ENCODE measurements around the gene MPV17. TPM values are rescaled to one million over a fixed set of nuclear protein-coding genes. Genes with fewer than 3 reads are reported as not detected.
"Not testable (repeated sequence)": the region's sequence is repeated elsewhere in the genome, so short reads cannot be mapped to it uniquely, and the experiment has no call there.

Gene MPV17
- total and polyA plus RNA-seq, 4 donors: 46.6 to 132 (median 116) TPM

- WGBS (ENCODE audit: insufficient coverage): 86% methylated on average over 5 of the region's 5 CpGs
- Histone ChIP-seq H3K27me3 (ENCODE audit: control insufficient read depth, insufficient read depth, low read length) (no peaks in the 10 kb centered on the region), H3K4me3 (ENCODE audit: low read depth, low read length) (no peak overlapping the region), H3K27ac (ENCODE audit: low read depth, low read length) (no peak overlapping the region), H3K36me3 (ENCODE audit: control insufficient read depth, insufficient read depth, low read length) (peaks cover 42% of the 10 kb centered on the region), H3K4me1 (ENCODE audit: control insufficient read depth, insufficient read depth, low read length) (peaks cover 10% of the 10 kb centered on the region), H3K9me3 (ENCODE audit: control insufficient read depth, insufficient read depth, low read length) (no peaks in the 10 kb centered on the region)
- DNase-seq (ENCODE audit: low read depth in 4 of 6, low spot score in 6 of 6): no peak
Measured at GRCh38 chr2:27324720-27325119, 1.8 kb upstream of the MPV17 start.

- Histone ChIP-seq H3K4me1 (ENCODE audit: control insufficient read depth, insufficient read depth, low read length) (peaks cover 10% of the 10 kb centered on the region), H3K27ac (ENCODE audit: low read depth, low read length) (peak overlapping the region; percentile 98), H3K9me3 (ENCODE audit: control insufficient read depth, insufficient read depth, low read length) (no peaks in the 10 kb centered on the region), H3K27me3 (ENCODE audit: control insufficient read depth, insufficient read depth, low read length) (no peaks in the 10 kb centered on the region), H3K4me3 (ENCODE audit: low read depth, low read length) (peak overlapping the region; percentile 99), H3K36me3 (ENCODE audit: control insufficient read depth, insufficient read depth, low read length) (peaks cover 36% of the 10 kb centered on the region)
- WGBS (ENCODE audit: insufficient coverage): 24% methylated on average over 3 of the region's 5 CpGs
- DNase-seq (ENCODE audit: low read depth in 4 of 6, low spot score in 6 of 6): no peak
Measured at GRCh38 chr2:27323596-27324285, 844 bp upstream of the MPV17 start.

- H3K4me3 ChIP-seq (ENCODE audit: low read depth, low read length): peak overlapping the region; percentile 99
- peaks cover 23% of the 10 kb centered on the region for H3K36me3 ChIP-seq (ENCODE audit: control insufficient read depth, insufficient read depth, low read length)
- no peaks in the 10 kb centered on the region for H3K27me3 ChIP-seq (ENCODE audit: control insufficient read depth, insufficient read depth, low read length)
- H3K27ac ChIP-seq (ENCODE audit: low read depth, low read length): peak overlapping the region; percentile 98
- H3K9me3 ChIP-seq (ENCODE audit: control insufficient read depth, insufficient read depth, low read length): no peaks in the 10 kb centered on the region
- DNase-seq (ENCODE audit: low read depth in 4 of 6, low spot score in 6 of 6): no peak
- WGBS (ENCODE audit: insufficient coverage): 10% methylated on average over 5 of the region's 10 CpGs
- H3K4me1 ChIP-seq (ENCODE audit: control insufficient read depth, insufficient read depth, low read length): peaks cover 10% of the 10 kb centered on the region
Measured at GRCh38 chr2:27322301-27322765, 564 bp downstream of the MPV17 start.

GRCh38 chr2:27320958-27321543 lies 1.8 kb downstream of the MPV17 start:
- peaks cover 10% of the 10 kb centered on the region for H3K4me1 ChIP-seq (ENCODE audit: control insufficient read depth, insufficient read depth, low read length)
- H3K9me3 ChIP-seq (ENCODE audit: control insufficient read depth, insufficient read depth, low read length): no peaks in the 10 kb centered on the region
- no peak for DNase-seq (ENCODE audit: low read depth in 4 of 6, low spot score in 6 of 6)
- no peaks in the 10 kb centered on the region for H3K27me3 ChIP-seq (ENCODE audit: control insufficient read depth, insufficient read depth, low read length)
- H3K4me3 ChIP-seq (ENCODE audit: low read depth, low read length): no peak overlapping the region
- peaks cover 18% of the 10 kb centered on the region for H3K36me3 ChIP-seq (ENCODE audit: control insufficient read depth, insufficient read depth, low read length)
- WGBS (ENCODE audit: insufficient coverage): 77% methylated on average over 8 of the region's 8 CpGs
- H3K27ac ChIP-seq (ENCODE audit: low read depth, low read length): no peak overlapping the region

GRCh38 chr2:27319839-27320238 lies 3.1 kb downstream of the MPV17 start:
- H3K4me3 ChIP-seq (ENCODE audit: low read depth, low read length); H3K9me3 ChIP-seq (ENCODE audit: control insufficient read depth, insufficient read depth, low read length); H3K27me3 ChIP-seq (ENCODE audit: control insufficient read depth, insufficient read depth, low read length); H3K4me1 ChIP-seq (ENCODE audit: control insufficient read depth, insufficient read depth, low read length); H3K27ac ChIP-seq (ENCODE audit: low read depth, low read length); DNase-seq (ENCODE audit: low read depth in 4 of 6, low spot score in 6 of 6): not testable (repeated sequence)
- WGBS (ENCODE audit: insufficient coverage): 98% methylated on average over 12 of the region's 15 CpGs
- peaks cover 18% of the 10 kb centered on the region for H3K36me3 ChIP-seq (ENCODE audit: control insufficient read depth, insufficient read depth, low read length)

- Histone ChIP-seq H3K4me1 (ENCODE audit: control insufficient read depth, insufficient read depth, low read length) (no peaks in the 10 kb centered on the region), H3K4me3 (ENCODE audit: low read depth, low read length) (no peak overlapping the region), H3K27ac (ENCODE audit: low read depth, low read length) (no peak overlapping the region), H3K9me3 (ENCODE audit: control insufficient read depth, insufficient read depth, low read length) (no peaks in the 10 kb centered on the region), H3K36me3 (ENCODE audit: control insufficient read depth, insufficient read depth, low read length) (peaks cover 26% of the 10 kb centered on the region), H3K27me3 (ENCODE audit: control insufficient read depth, insufficient read depth, low read length) (no peaks in the 10 kb centered on the region)
- 81% methylated on average over 11 of the region's 12 CpGs for WGBS (ENCODE audit: insufficient coverage)
- DNase-seq (ENCODE audit: low read depth in 4 of 6, low spot score in 6 of 6): peak in 1 of 6 donors; percentile 26
Measured at GRCh38 chr2:27316655-27317412, 6.1 kb downstream of the MPV17 start.

- Histone ChIP-seq H3K4me1 (ENCODE audit: control insufficient read depth, insufficient read depth, low read length) (no peaks in the 10 kb centered on the region), H3K27ac (ENCODE audit: low read depth, low read length) (no peak overlapping the region), H3K4me3 (ENCODE audit: low read depth, low read length) (no peak overlapping the region), H3K27me3 (ENCODE audit: control insufficient read depth, insufficient read depth, low read length) (no peaks in the 10 kb centered on the region), H3K36me3 (ENCODE audit: control insufficient read depth, insufficient read depth, low read length) (peaks cover 34% of the 10 kb centered on the region), H3K9me3 (ENCODE audit: control insufficient read depth, insufficient read depth, low read length) (no peaks in the 10 kb centered on the region)
- WGBS (ENCODE audit: insufficient coverage): 71% methylated on average over 4 of the region's 8 CpGs
- no peak for DNase-seq (ENCODE audit: low read depth in 4 of 6, low spot score in 6 of 6)
Measured at GRCh38 chr2:27315122-27315521, 7.8 kb downstream of the MPV17 start.

- DNase-seq (ENCODE audit: low read depth in 4 of 6, low spot score in 6 of 6): no peak
- H3K27ac ChIP-seq (ENCODE audit: low read depth, low read length): no peak overlapping the region
- no peaks in the 10 kb centered on the region for H3K9me3 ChIP-seq (ENCODE audit: control insufficient read depth, insufficient read depth, low read length)
- 90% methylated on average over 7 of the region's 9 CpGs for WGBS (ENCODE audit: insufficient coverage)
- H3K4me1 ChIP-seq (ENCODE audit: control insufficient read depth, insufficient read depth, low read length): no peaks in the 10 kb centered on the region
- no peaks in the 10 kb centered on the region for H3K27me3 ChIP-seq (ENCODE audit: control insufficient read depth, insufficient read depth, low read length)
- H3K4me3 ChIP-seq (ENCODE audit: low read depth, low read length): no peak overlapping the region
- peaks cover 30% of the 10 kb centered on the region for H3K36me3 ChIP-seq (ENCODE audit: control insufficient read depth, insufficient read depth, low read length)
Measured at GRCh38 chr2:27314709-27315108, 8.2 kb downstream of the MPV17 start.

GRCh38 chr2:27313882-27314645 lies 8.8 kb downstream of the MPV17 start:
- peaks cover 32% of the 10 kb centered on the region for H3K36me3 ChIP-seq (ENCODE audit: control insufficient read depth, insufficient read depth, low read length)
- 100% methylated on average over 1 of the region's 8 CpGs for WGBS (ENCODE audit: insufficient coverage)

More at GRCh38 chr2:27313882-27314645, 8.8 kb downstream of the MPV17 start:
- Histone ChIP-seq H3K27ac (ENCODE audit: low read depth, low read length) (no peak overlapping the region), H3K4me1 (ENCODE audit: control insufficient read depth, insufficient read depth, low read length) (no peaks in the 10 kb centered on the region), H3K9me3 (ENCODE audit: control insufficient read depth, insufficient read depth, low read length) (no peaks in the 10 kb centered on the region), H3K27me3 (ENCODE audit: control insufficient read depth, insufficient read depth, low read length) (no peaks in the 10 kb centered on the region), H3K4me3 (ENCODE audit: low read depth, low read length) (no peak overlapping the region)
- DNase-seq (ENCODE audit: low read depth in 4 of 6, low spot score in 6 of 6): no peak
